HepG2 (cell line): ENCODE data around the gene POFUT1. TPM values are rescaled to one million over a fixed set of nuclear protein-coding genes. Genes with fewer than 3 reads are reported as not detected.

ENCODE experiments used
- E2F1 ChIP-seq: sonication (generic); formaldehyde crosslinking; IDR thresholded peaks from 2 replicates; pipeline ENCODE4 v1.5.0; 2020; ENCODE audit warnings: missing genetic modification reagents
- ETS1 ChIP-seq: sonication (generic); formaldehyde crosslinking; IDR thresholded peaks from 2 replicates; pipeline ENCODE4 v1.4.0; 2020; ENCODE audit warnings: missing genetic modification reagents
- HMGXB4 ChIP-seq, 2 experiments: sonication (generic) in 1 of 2; formaldehyde crosslinking in 1 of 2; IDR thresholded peaks; 2 replicates each; pipeline versions ENCODE4 v1.4.0 to v1.6.1; 2018 to 2020; ENCODE audit warnings: missing genetic modification reagents in 2 of 2, borderline replicate concordance in 1 of 2, low read depth in 1 of 2, mild to moderate bottlenecking in 1 of 2, missing biosample characterization in 1 of 2
- JARID2 ChIP-seq: sonication (generic); formaldehyde crosslinking; IDR thresholded peaks from 2 replicates; pipeline ENCODE4 v1.8.1; 2023; ENCODE audit warnings: missing genetic modification reagents, inconsistent platforms; ENCODE audit not compliant: insufficient replicate concordance
- KDM2A ChIP-seq: sonication (generic); formaldehyde crosslinking; IDR thresholded peaks from 2 replicates; pipeline ENCODE4 v1.4.0; 2020; ENCODE audit warnings: low read depth, missing genetic modification reagents, borderline replicate concordance
- NBN ChIP-seq: fragments of 450-650 bp; conservative IDR thresholded peaks from 2 replicates; pipeline ENCODE4 v1.6.1; 2017
- NR2C2 ChIP-seq: sonication (generic); formaldehyde crosslinking; IDR thresholded peaks from 2 replicates; pipeline ENCODE4 v1.4.0; 2020; ENCODE audit warnings: missing genetic modification reagents, mild to moderate bottlenecking, moderate library complexity, borderline replicate concordance
- PAXIP1 ChIP-seq: sonication (generic); formaldehyde crosslinking; conservative IDR thresholded peaks from 2 replicates; pipeline ENCODE4 v1.4.0; 2020; ENCODE audit warnings: mild to moderate bottlenecking, missing genetic modification reagents, moderate library complexity
- PTBP1 ChIP-seq: fragments of 200-400 bp; formaldehyde crosslinking; IDR thresholded peaks from 2 replicates; pipeline ENCODE4 v1.6.1; 2018; ENCODE audit warnings: low read length, low read depth; ENCODE audit not compliant: poor library complexity, severe bottlenecking
- ZNF256 ChIP-seq: sonication (generic); formaldehyde crosslinking; conservative IDR thresholded peaks from 2 replicates; pipeline ENCODE4 v1.4.0; 2020; ENCODE audit warnings: missing genetic modification reagents
- polyA plus RNA-seq, 8 experiments: library from polyadenylated mRNA; depleted of rRNA in 3 of 8; stranded (reverse) in 7 of 8; unstranded in 1 of 8; fragments of >200 nt; fragmentation: Illumina TruSeq in 4 of 8; extraction: Trizol in 4 of 8; gene quantifications; 2 replicates each; pipeline versions ENCODE4 v1.2.1 to v1.2.3, GENCODE V29; 2011 to 2016; ENCODE audit warnings: low read depth in 4 of 8, missing spikeins in 1 of 8, mixed read lengths in 1 of 8; ENCODE audit not compliant: insufficient read depth in 1 of 8
- total RNA-seq, 5 experiments: library from RNA; depleted of rRNA; stranded (reverse); fragments of >200 nt; fragmentation: Illumina TruSeq; extraction: Trizol; gene quantifications; 2 replicates each; pipeline ENCODE4 v1.2.3, GENCODE V29; 2016; ENCODE audit warnings: low read depth in 1 of 5
- TF ChIP-seq, protein P1 (sequence below): sonication (generic); formaldehyde crosslinking; IDR thresholded peaks from 2 replicates; pipeline ENCODE4 v1.4.0; 2020; ENCODE audit warnings: missing genetic modification reagents
- TF ChIP-seq, protein P2 (sequence below): sonication (generic); formaldehyde crosslinking; IDR thresholded peaks from 2 replicates; pipeline ENCODE4 v1.9.0; 2021; ENCODE audit warnings: missing genetic modification reagents, borderline replicate concordance
- TF ChIP-seq, protein P3 (sequence below): sonication (generic); formaldehyde crosslinking; IDR thresholded peaks from 2 replicates; pipeline ENCODE4 v1.4.0; 2020; ENCODE audit warnings: missing genetic modification reagents

POFUT1 gene
- total and polyA plus RNA-seq, 2 of the 13 experiments (the other 11 are each of a cell fraction or from before 2014, with no cell fraction given) = 35.5 to 58.3 TPM

DNA sequence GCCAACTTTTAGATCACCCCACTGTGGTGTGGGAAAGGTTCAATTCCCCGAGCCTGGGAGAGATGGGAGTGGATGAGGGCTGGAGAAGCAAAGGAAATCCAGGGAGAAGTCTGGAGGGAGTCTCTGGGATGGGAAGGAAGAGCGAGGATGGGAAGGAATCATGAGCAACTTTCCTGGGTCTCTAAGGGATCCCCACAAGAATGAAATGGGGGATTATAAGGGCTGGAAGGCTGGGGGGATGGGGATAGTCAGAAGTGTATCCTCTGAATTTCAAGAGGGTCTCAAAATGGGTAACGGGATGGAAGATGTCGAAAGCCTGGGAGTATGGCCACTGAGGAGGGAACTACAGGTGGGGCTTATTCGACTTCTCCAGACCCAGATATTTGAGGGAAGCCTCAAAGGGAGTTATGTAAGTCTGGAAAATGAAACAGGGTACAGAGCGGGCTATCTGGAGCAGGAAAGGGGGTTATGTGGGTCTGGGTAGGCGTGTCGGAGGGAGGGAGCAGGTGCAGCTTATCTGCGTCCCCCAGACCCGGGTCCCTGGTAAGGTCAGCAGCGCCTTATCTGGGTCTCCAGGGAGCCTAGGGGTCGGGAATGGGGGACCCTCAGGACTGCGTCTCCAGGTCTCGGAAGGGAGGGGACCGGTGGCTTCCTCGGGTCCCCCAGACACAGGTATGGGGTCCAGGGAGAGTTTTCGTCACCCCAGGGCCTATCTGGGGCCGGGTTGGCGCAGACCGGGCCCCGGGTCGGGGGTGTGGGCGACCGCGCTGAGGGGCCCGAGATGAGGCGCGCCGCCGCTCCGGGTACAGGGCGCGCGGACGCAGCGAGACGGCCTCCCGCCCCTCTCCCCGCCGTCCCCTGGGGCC lies 687 bp upstream of the POFUT1 start (continued):
- TF ChIP-seq ETS1 (no peak), NR2C2 (CRISPR knock-in tag) (no peak), PAXIP1 (no peak), HMGXB4 (CRISPR knock-in tag; IDR thresholded peaks at IDR 0.05; ENCODE audit: borderline replicate concordance in 1 of 2, low read depth in 1 of 2) (0 out of 4 replicates have a peak, but pooled peaks of 1 of the 2 experiments have one; percentile 27), KDM2A (no peak), E2F1 (CRISPR knock-in tag) (no peak), NBN (no peak), ZNF256 (CRISPR knock-in tag) (peak; percentile 55; the same call in 1 of the 2 replicates), JARID2 (CRISPR knock-in tag) (no peak), PTBP1 (no peak)
- TF ChIP-seq, protein P1, sequence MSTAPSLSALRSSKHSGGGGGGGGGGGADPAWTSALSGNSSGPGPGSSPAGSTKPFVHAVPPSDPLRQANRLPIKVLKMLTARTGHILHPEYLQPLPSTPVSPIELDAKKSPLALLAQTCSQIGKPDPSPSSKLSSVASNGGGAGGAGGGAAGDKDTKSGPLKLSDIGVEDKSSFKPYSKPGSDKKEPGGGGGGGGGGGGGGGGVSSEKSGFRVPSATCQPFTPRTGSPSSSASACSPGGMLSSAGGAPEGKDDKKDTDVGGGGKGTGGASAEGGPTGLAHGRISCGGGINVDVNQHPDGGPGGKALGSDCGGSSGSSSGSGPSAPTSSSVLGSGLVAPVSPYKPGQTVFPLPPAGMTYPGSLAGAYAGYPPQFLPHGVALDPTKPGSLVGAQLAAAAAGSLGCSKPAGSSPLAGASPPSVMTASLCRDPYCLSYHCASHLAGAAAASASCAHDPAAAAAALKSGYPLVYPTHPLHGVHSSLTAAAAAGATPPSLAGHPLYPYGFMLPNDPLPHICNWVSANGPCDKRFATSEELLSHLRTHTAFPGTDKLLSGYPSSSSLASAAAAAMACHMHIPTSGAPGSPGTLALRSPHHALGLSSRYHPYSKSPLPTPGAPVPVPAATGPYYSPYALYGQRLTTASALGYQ (CRISPR knock-in tag) = no peak
- TF ChIP-seq, protein P2, sequence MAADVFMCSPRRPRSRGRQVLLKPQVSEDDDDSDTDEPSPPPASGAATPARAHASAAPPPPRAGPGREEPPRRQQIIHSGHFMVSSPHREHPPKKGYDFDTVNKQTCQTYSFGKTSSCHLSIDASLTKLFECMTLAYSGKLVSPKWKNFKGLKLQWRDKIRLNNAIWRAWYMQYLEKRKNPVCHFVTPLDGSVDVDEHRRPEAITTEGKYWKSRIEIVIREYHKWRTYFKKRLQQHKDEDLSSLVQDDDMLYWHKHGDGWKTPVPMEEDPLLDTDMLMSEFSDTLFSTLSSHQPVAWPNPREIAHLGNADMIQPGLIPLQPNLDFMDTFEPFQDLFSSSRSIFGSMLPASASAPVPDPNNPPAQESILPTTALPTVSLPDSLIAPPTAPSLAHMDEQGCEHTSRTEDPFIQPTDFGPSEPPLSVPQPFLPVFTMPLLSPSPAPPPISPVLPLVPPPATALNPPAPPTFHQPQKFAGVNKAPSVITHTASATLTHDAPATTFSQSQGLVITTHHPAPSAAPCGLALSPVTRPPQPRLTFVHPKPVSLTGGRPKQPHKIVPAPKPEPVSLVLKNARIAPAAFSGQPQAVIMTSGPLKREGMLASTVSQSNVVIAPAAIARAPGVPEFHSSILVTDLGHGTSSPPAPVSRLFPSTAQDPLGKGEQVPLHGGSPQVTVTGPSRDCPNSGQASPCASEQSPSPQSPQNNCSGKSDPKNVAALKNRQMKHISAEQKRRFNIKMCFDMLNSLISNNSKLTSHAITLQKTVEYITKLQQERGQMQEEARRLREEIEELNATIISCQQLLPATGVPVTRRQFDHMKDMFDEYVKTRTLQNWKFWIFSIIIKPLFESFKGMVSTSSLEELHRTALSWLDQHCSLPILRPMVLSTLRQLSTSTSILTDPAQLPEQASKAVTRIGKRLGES (CRISPR knock-in tag) = no peak
- TF ChIP-seq, protein P3, sequence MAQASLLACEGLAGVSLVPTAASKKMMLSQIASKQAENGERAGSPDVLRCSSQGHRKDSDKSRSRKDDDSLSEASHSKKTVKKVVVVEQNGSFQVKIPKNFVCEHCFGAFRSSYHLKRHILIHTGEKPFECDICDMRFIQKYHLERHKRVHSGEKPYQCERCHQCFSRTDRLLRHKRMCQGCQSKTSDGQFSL (CRISPR knock-in tag) = no peak
